HG03139 (cell line): Measurements from ENCODE around the gene ADAMTS15.

ENCODE experiments used
- ATAC-seq: cut with Tn5 transposase; IDR thresholded peaks from one replicate; pipeline ENCODE4 v1.9.1; 2021; ENCODE audit not compliant: unreplicated experiment

The ADAMTS15 gene

GRCh38 chr11:130512662-130513061, 64.2 kb downstream of the ADAMTS15 start:
- no peak for ATAC-seq

GRCh38 chr11:130513132-130513531, 64.7 kb downstream of the ADAMTS15 start:
- no peak for ATAC-seq

DNA sequence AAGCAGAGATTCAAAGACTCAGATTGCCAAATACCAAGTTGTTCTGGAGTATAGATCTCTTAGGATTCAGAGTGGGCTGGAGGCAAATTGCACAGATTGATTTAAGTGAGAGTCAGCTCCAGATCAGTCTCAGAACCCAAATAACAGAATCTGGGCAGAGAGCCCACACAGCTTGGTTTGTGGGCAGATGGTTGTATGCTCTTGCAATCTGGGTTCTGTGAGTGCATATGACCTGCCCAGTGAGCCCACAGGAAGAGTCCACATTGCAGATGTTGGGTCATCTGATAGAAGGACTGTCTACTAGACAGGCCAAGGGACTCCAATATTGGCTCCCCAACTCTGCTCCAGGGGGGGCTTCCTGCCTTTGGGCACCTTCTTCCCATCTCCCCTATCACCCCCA, 65.9 kb downstream of the ADAMTS15 start:
- ATAC-seq = no peak

- no peak for ATAC-seq
Measured at GRCh38 chr11:130514851-130515250, 66.4 kb downstream of the ADAMTS15 start.

GRCh38 chr11:130515829-130516553, 67.5 kb downstream of the ADAMTS15 start:
- no peak for ATAC-seq

- no peak for ATAC-seq
Measured at GRCh38 chr11:130516554-130517505, 68.4 kb downstream of the ADAMTS15 start.

GRCh38 chr11:130518164-130518680, 69.8 kb downstream of the ADAMTS15 start:
- ATAC-seq = no peak

- no peak for ATAC-seq
Measured at GRCh38 chr11:130519128-130519932, 70.9 kb downstream of the ADAMTS15 start.

GRCh38 chr11:130520271-130520671, 71.8 kb downstream of the ADAMTS15 start:
- ATAC-seq = no peak

DNA sequence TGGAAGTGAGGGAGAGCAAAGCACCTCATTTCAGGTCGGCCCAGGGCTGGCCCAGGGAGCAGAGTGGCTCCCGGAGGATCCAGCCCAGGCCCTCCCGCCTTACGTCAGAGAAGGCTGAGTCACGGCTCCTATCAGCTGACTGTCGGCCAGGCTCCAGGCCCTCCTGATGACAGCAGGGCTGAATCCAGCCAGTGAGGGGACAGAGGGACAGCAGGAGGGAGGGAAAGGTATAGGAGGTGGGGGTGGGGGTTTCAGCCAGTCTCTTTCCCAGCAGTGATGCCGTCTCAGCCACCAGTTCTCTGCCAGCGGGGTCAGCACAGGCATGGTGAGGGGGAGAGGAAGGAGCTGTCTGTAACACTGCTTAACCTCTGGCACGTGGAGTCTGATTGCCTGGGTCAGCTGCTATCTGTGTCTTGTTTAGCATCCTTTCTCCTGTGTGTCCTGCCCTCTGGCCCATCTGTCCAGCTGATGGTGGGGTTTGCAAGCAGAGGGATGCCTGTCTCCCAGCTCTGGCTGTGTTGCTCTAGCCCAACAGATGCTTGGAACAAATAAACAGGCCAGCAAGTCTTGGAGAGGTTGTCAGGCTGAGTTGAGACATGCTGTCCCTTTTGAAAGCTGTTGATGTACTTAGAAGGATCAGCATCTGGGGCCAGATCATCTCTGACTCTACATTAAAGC, 74.0 kb downstream of the ADAMTS15 start:
- ATAC-seq = no peak

- ATAC-seq = no peak
Measured at GRCh38 chr11:130523166-130523565, 74.7 kb downstream of the ADAMTS15 start.

- ATAC-seq = no peak
Measured at GRCh38 chr11:130523609-130524008, 75.2 kb downstream of the ADAMTS15 start.

- no peak for ATAC-seq
Measured at GRCh38 chr11:130524132-130524790, 75.8 kb downstream of the ADAMTS15 start.

GRCh38 chr11:130525307-130525706, 76.9 kb downstream of the ADAMTS15 start:
- no peak for ATAC-seq
